ENCODE data around the gene DNAH17.
"Not testable (repeated sequence)": the region's sequence is repeated elsewhere in the genome, so short reads cannot be mapped to it uniquely, and the experiment has no call there.

Gene DNAH17

GRCh38 chr17:78507526-78507925, 69.7 kb downstream of the DNAH17 start:
- H3K27me3 ChIP-seq (ENCODE audit: insufficient read depth, low read length): no peaks in the 10 kb centered on the region
- H3K36me3 ChIP-seq (ENCODE audit: insufficient read depth, low read length): no peaks in the 10 kb centered on the region
- no peak overlapping the region for H3K4me3 ChIP-seq (ENCODE audit: low read length)
- H2AFZ ChIP-seq (ENCODE audit: low read depth, low read length): no peak overlapping the region
- no peaks in the 10 kb centered on the region for H3K4me1 ChIP-seq (ENCODE audit: insufficient read depth, low read length)
- H3K9me3 ChIP-seq (ENCODE audit: low read length): no peaks in the 10 kb centered on the region

DNA sequence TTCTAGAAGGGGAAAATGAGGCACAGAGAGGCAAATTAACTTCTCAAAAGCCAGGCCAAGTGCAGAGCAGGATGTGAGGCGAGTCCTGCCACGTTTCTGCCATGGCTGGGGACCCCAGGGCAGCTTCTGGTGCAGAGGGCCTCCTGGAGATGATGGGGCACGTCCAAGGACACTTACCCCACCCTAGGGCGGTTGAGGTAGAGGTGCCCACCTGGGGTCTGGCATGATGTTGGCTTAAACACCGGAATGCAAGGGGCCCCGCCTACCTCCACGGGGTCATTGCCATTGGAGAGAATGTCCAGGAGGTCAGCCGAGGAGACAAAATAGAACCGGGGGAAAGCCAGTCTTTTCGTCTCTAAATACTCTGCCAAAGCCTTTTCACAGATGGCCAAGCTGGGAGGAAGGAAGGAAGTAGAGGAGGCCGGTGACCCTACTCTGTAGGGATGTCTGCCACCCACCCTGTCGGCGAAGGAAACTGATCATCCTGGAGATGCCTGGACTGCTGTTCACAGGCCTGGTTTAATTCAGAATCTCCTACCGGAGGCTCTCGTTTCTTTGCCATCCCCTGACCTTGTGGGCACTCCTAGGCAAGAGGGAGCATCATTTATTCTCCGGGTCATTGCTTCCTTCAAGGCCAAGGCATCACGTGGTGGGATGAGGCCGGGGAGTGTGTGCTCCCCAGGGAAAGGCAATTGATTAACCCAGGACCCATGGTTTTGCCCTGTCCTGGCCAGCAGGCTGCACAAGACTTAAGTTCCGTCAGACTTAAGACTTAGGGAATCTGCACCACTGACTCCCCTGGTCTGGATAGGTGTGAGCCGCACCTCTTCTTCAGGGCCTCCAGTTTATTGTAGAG, 70.5 kb downstream of the DNAH17 start:
- Histone ChIP-seq H2AFZ (ENCODE audit: low read depth, low read length) (no peak overlapping the region), H3K36me3 (ENCODE audit: insufficient read depth, low read length) (no peaks in the 10 kb centered on the region), H3K27me3 (ENCODE audit: insufficient read depth, low read length) (no peaks in the 10 kb centered on the region), H3K9me3 (ENCODE audit: low read length) (no peaks in the 10 kb centered on the region), H3K4me3 (ENCODE audit: low read length) (no peak overlapping the region), H3K4me1 (ENCODE audit: insufficient read depth, low read length) (no peaks in the 10 kb centered on the region)

DNA sequence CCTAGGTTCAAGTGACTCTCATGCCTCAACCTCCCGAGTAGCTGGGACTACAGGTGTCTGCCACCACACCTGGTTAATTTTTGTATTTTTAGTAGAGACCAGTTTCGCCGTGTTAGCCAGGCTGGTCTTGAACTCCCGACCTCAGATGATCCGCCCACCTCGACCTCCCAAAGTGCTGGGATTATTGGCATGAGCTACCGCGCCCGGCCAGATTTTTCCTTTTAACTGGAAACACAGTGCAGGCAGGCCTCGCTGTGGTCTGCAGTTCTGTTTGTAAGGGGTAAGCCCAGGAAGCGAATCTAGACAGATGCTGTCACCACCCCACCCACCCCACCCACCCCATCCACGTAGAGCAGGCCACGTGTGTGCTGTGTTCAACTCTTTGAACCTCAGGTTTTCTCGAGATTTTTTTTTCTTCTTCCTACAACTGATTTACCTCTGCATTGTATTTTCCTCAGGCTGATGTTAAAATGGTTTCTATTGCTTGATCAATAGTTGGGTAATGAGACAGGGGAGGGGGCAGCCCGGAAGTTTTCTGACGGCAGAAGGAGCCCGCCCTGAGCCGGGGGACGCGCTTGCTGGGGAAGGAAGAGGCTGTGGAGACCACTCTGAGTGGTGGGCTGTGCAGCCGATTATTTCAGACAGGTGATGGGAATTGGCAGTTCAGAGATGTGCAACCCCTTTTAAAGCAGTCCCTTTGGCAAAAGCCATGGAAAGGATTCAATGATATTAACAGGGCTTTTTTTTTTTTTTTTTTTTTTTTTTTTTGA, 72.9 kb downstream of the DNAH17 start:
- no peaks in the 10 kb centered on the region for H3K4me1 ChIP-seq (ENCODE audit: insufficient read depth, low read length)
- no peaks in the 10 kb centered on the region for H3K36me3 ChIP-seq (ENCODE audit: insufficient read depth, low read length)
- no peak overlapping the region for H2AFZ ChIP-seq (ENCODE audit: low read depth, low read length)
- no peak overlapping the region for H3K4me3 ChIP-seq (ENCODE audit: low read length)
- no peaks in the 10 kb centered on the region for H3K9me3 ChIP-seq (ENCODE audit: low read length)
- H3K27me3 ChIP-seq (ENCODE audit: insufficient read depth, low read length): peaks cover 8% of the 10 kb centered on the region

DNA sequence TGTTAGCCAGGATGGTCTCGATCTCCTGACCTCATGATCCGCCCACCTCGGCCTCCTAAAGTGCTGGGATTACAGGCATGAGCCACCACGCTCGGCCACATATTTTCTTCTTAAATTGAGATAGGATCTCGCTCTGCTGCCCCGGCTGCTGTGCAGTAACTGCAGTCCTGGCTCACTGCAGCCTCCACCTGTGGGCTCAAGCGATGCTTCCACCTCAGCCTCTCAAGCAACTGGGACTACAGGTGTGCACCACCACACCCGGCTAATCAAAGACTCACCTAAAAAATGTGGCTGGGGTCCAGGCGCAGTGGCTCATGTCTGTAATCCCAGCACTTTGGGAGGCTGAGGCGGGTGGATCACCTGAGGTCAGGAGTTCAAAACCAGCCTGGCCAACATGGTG, 73.8 kb downstream of the DNAH17 start:
- H3K4me3 ChIP-seq (ENCODE audit: low read length); H3K36me3 ChIP-seq (ENCODE audit: insufficient read depth, low read length); H3K27me3 ChIP-seq (ENCODE audit: insufficient read depth, low read length); H3K9me3 ChIP-seq (ENCODE audit: low read length); H2AFZ ChIP-seq (ENCODE audit: low read depth, low read length); H3K4me1 ChIP-seq (ENCODE audit: insufficient read depth, low read length): not testable (repeated sequence)

DNA sequence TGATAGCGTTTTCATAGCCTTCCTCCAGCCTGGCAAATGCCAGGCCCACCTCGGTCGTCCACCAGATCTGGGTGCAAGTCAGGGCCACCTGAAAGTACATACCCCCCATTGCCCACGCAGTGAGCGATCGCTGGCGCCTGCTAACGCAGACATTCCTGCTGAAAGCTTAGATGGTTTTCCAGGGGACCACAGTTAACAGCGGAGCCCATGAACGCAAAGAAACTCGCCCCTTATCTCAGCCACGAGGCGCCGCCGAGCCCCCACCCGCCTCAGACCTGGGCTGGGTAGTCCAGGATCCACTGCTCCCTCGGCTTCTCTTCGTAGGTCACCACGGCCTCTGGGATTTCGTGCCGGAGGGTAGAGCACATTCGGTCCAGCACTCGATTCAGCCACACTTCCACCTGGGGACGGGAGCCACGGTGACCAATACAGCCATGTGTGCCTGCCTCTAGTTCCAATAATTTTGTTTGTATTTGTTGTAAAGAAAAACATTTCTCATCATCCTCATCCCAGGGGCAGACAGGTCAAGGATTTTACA, 74.5 kb downstream of the DNAH17 start:
- Histone ChIP-seq H3K27me3 (ENCODE audit: insufficient read depth, low read length) (peaks cover 8% of the 10 kb centered on the region), H3K4me1 (ENCODE audit: insufficient read depth, low read length) (no peaks in the 10 kb centered on the region), H3K9me3 (ENCODE audit: low read length) (no peaks in the 10 kb centered on the region), H3K4me3 (ENCODE audit: low read length) (no peak overlapping the region), H3K36me3 (ENCODE audit: insufficient read depth, low read length) (no peaks in the 10 kb centered on the region), H2AFZ (ENCODE audit: low read depth, low read length) (no peak overlapping the region)

DNA sequence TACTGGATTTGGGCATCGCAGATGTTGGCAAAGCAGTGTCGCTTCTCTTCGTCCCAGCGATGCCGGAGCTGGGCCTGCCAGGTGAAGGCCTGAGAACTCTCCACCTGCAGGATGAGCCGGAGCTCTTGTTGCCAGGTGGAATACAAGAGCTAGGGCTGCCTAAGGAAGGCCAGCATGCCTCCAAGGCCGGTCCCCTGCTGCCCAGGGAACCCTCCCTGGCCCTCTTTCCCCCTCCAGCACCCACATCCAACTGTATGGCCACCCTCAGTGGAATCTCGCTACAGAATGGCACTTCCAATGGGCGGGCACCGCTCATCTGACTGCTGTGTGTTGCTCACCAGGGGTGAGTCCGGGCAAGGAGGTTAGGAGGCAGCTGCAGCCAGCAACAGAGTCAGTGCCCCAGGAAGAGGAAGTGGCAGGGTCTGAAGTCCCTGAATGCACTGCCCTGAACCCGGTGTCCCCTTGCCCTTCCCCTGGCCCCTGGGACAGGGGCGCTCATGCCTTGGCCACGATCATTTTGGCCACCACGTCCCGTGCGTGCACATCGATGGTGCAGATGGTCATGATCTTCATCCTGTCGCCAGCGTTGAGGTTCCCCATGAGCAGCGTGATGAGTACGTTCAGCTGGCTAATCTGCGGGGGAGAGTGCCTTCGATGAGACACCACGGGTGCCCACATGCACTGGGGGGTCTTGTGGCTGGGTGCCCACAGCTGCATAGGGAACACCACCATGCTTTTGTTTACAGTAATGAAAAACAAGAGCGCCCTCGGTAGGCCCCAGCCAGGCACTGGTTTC, 75.8 kb downstream of the DNAH17 start:
- H3K9me3 ChIP-seq (ENCODE audit: low read length): no peaks in the 10 kb centered on the region
- no peaks in the 10 kb centered on the region for H3K36me3 ChIP-seq (ENCODE audit: insufficient read depth, low read length)
- peaks cover 8% of the 10 kb centered on the region for H3K27me3 ChIP-seq (ENCODE audit: insufficient read depth, low read length)
- H2AFZ ChIP-seq (ENCODE audit: low read depth, low read length): no peak overlapping the region
- no peaks in the 10 kb centered on the region for H3K4me1 ChIP-seq (ENCODE audit: insufficient read depth, low read length)
- no peak overlapping the region for H3K4me3 ChIP-seq (ENCODE audit: low read length)

- H3K4me1 ChIP-seq (ENCODE audit: insufficient read depth, low read length): no peaks in the 10 kb centered on the region
- H3K4me3 ChIP-seq (ENCODE audit: low read length): no peak overlapping the region
- no peaks in the 10 kb centered on the region for H3K9me3 ChIP-seq (ENCODE audit: low read length)
- H3K27me3 ChIP-seq (ENCODE audit: insufficient read depth, low read length): peaks cover 8% of the 10 kb centered on the region
- H2AFZ ChIP-seq (ENCODE audit: low read depth, low read length): no peak overlapping the region
- H3K36me3 ChIP-seq (ENCODE audit: insufficient read depth, low read length): no peaks in the 10 kb centered on the region
These were observed 76.4 kb downstream of the DNAH17 start for GRCh38 chr17:78500806-78501205.

DNA sequence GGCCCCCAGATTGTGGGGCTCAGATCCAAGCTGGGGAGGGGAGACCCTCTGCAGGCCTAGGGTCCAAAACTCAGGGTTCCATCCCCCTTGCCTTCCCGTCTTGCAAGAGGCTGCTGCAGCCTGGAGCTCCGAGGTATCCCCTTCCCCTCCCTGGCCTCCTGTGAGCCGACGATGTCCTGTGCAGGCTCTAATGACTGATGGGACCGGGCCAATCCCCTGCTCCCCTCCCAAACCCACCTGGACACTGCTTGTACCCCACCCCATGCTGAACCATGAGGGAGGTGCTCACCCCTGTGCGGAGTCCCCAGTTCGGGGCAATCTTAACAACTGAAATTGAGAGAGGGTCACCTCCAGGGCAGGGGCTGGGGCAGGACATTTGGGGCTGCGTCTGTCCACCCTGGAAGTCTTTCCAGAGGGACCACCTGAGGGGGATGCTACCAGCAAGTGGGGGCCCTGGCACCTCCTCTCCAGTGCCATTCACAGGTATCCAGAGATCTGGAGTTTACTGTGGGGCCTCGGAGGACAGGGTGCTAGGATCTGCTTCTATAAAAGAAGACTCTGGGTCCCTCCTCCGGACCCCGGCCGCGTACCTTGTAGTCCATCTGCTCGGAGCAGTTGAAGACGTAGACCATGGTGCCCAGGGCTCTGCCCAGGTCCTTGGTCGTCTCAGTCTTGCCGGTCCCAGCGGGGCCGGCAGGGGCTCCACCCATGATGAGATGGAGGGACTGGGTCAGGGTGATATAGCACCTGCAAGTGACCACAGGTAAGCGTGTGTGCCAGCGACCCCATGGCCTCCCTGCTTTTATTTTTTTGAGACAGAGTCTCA, 77.3 kb downstream of the DNAH17 start:
- no peaks in the 10 kb centered on the region for H3K4me1 ChIP-seq (ENCODE audit: insufficient read depth, low read length)
- H3K36me3 ChIP-seq (ENCODE audit: insufficient read depth, low read length): no peaks in the 10 kb centered on the region
- no peak overlapping the region for H3K4me3 ChIP-seq (ENCODE audit: low read length)
- H3K9me3 ChIP-seq (ENCODE audit: low read length): no peaks in the 10 kb centered on the region
- H3K27me3 ChIP-seq (ENCODE audit: insufficient read depth, low read length): peaks cover 8% of the 10 kb centered on the region
- H2AFZ ChIP-seq (ENCODE audit: low read depth, low read length): no peak overlapping the region

DNA sequence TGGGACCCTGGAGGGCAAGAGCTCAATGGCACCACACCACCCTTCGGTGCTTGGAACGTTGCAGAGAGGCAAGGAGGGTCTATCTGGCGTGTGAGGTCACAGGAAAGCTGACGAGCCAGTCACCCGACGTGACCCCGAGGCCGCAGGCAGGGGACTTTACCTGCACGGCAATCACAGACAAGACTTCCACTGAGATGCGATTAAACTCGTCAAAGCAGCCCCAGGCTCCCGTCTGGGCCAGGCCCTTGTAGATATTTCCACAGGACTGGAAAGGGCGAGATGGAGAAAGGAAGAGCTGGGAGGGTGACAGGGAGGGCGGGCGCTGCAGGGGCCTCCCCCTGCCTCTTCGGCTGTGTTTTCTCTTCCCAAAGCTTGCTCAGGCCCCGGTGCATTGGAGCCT, 78.3 kb downstream of the DNAH17 start:
- Histone ChIP-seq H3K4me3 (ENCODE audit: low read length) (no peak overlapping the region), H3K27me3 (ENCODE audit: insufficient read depth, low read length) (peaks cover 8% of the 10 kb centered on the region), H2AFZ (ENCODE audit: low read depth, low read length) (no peak overlapping the region), H3K36me3 (ENCODE audit: insufficient read depth, low read length) (no peaks in the 10 kb centered on the region), H3K4me1 (ENCODE audit: insufficient read depth, low read length) (no peaks in the 10 kb centered on the region), H3K9me3 (ENCODE audit: low read length) (no peaks in the 10 kb centered on the region)

GRCh38 chr17:78497115-78497540, 80.1 kb downstream of the DNAH17 start:
- no peaks in the 10 kb centered on the region for H3K36me3 ChIP-seq (ENCODE audit: insufficient read depth, low read length)
- no peak overlapping the region for H3K4me3 ChIP-seq (ENCODE audit: low read length)
- H3K9me3 ChIP-seq (ENCODE audit: low read length): no peaks in the 10 kb centered on the region
- H2AFZ ChIP-seq (ENCODE audit: low read depth, low read length): no peak overlapping the region
- peaks cover 10% of the 10 kb centered on the region for H3K27me3 ChIP-seq (ENCODE audit: insufficient read depth, low read length)
- H3K4me1 ChIP-seq (ENCODE audit: insufficient read depth, low read length): no peaks in the 10 kb centered on the region

GRCh38 chr17:78496311-78496710, 80.9 kb downstream of the DNAH17 start:
- Histone ChIP-seq H3K4me3 (ENCODE audit: low read length) (no peak overlapping the region), H3K4me1 (ENCODE audit: insufficient read depth, low read length) (no peaks in the 10 kb centered on the region), H3K27me3 (ENCODE audit: insufficient read depth, low read length) (peaks cover 9% of the 10 kb centered on the region), H2AFZ (ENCODE audit: low read depth, low read length) (no peak overlapping the region), H3K36me3 (ENCODE audit: insufficient read depth, low read length) (no peaks in the 10 kb centered on the region), H3K9me3 (ENCODE audit: low read length) (no peaks in the 10 kb centered on the region)

DNA sequence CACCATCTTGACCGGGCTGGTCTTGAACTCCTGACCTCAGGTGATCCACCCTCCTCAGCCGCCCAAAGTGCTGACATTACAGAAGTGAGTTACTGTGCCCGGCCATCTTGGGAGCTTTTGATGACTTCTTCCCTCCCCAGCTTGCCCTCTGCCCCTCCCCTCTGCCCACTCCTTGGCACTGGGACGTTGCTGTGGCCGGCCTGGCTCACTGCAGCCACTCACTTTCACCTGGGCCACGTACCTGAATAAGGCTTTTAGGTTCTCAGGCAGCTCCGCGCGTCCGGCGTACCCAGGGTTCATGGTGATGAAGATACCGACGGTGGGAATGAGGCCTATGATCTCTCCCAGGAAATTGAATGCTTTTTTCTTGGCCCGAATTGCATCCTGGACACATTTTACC, 81.6 kb downstream of the DNAH17 start:
- Histone ChIP-seq H3K4me3 (ENCODE audit: low read length) (no peak overlapping the region), H3K9me3 (ENCODE audit: low read length) (no peaks in the 10 kb centered on the region), H3K36me3 (ENCODE audit: insufficient read depth, low read length) (no peaks in the 10 kb centered on the region), H3K4me1 (ENCODE audit: insufficient read depth, low read length) (no peaks in the 10 kb centered on the region), H2AFZ (ENCODE audit: low read depth, low read length) (no peak overlapping the region), H3K27me3 (ENCODE audit: insufficient read depth, low read length) (peaks cover 2% of the 10 kb centered on the region)
